B cell (primary cell): ENCODE measurements around the gene RAPH1.

ENCODE experiments used
- CTCF ChIP-seq: fragments of 200-600 bp; IDR thresholded peaks from one replicate; pipeline ENCODE4 v1.8.0; 2022; ENCODE audit warnings: antibody characterized with exemption, mild to moderate bottlenecking
- EZH2 ChIP-seq: IDR thresholded peaks from 2 replicates; pipeline ENCODE4 v1.6.1; 2012; ENCODE audit warnings: borderline replicate concordance, low read depth, mild to moderate bottlenecking, moderate library complexity, low read length; ENCODE audit not compliant: insufficient read depth, poor library complexity, severe bottlenecking

GRCh38 chr2:203383038-203383437 is 152.1 kb downstream of the RAPH1 start:
- TF ChIP-seq EZH2: no peak
- TF ChIP-seq CTCF: no peak
